Liver (tissue), 9 donors: Measurements from ENCODE around the gene RASSF8. TPM values are rescaled to one million over a fixed set of nuclear protein-coding genes. Genes with fewer than 3 reads are reported as not detected.

Experiments used
- DNase-seq: peaks from one replicate; pipeline ENCODE4 v3.0.0-alpha.2; 2017; ENCODE audit warnings: low spot score
- H3K27ac ChIP-seq, 2 donors: one replicate each; pipeline ENCODE4 v1.7.0; 2013; ENCODE audit warnings: inconsistent platforms in 2 of 2, low read length in 2 of 2, control low read depth in 1 of 2, low read depth in 1 of 2, mild to moderate bottlenecking in 1 of 2
- H3K27me3 ChIP-seq, 4 donors: one replicate each; pipeline versions ENCODE4 v1.6.1 to v1.7.0; 2013; ENCODE audit warnings: low read length in 3 of 4, inconsistent platforms in 1 of 4, mild to moderate bottlenecking in 1 of 4, moderate library complexity in 1 of 4; ENCODE audit not compliant: control insufficient read depth in 4 of 4, insufficient read depth in 4 of 4
- H3K36me3 ChIP-seq, 4 donors: one replicate each; pipeline versions ENCODE4 v1.6.1 to v1.7.0; 2013; ENCODE audit warnings: low read length in 3 of 4, mild to moderate bottlenecking in 3 of 4, low read depth in 1 of 4, moderate library complexity in 1 of 4; ENCODE audit not compliant: control insufficient read depth in 4 of 4, insufficient read depth in 3 of 4
- H3K4me1 ChIP-seq, 4 donors: one replicate each; pipeline versions ENCODE4 v1.6.1 to v1.7.0; 2013; ENCODE audit warnings: low read length in 3 of 4, mild to moderate bottlenecking in 3 of 4, moderate library complexity in 1 of 4; ENCODE audit not compliant: control insufficient read depth in 4 of 4, insufficient read depth in 4 of 4
- H3K4me3 ChIP-seq, 3 donors: one replicate each; pipeline versions ENCODE4 v1.6.1 to v1.7.0; 2013; ENCODE audit warnings: low read length in 3 of 3, control low read depth in 1 of 3, low read depth in 1 of 3, mild to moderate bottlenecking in 1 of 3
- H3K9ac ChIP-seq, 2 donors: one replicate each; pipeline ENCODE4 v1.7.0; 2013; ENCODE audit warnings: low read length in 2 of 2, mild to moderate bottlenecking in 2 of 2, moderate library complexity in 2 of 2, control low read depth in 1 of 2, low read depth in 1 of 2
- H3K9me3 ChIP-seq, 4 donors: one replicate each; pipeline versions ENCODE4 v1.6.1 to v1.7.0; 2013; ENCODE audit warnings: low read length in 3 of 4; ENCODE audit not compliant: control insufficient read depth in 4 of 4
- ATF3 ChIP-seq: IDR thresholded peaks from 2 replicates; pipeline ENCODE4 v1.6.1; 2016; ENCODE audit warnings: antibody characterized with exemption
- CTCF ChIP-seq: fragments of 150-350 bp; IDR thresholded peaks from 2 replicates; pipeline ENCODE4 v1.5.1; 2017; ENCODE audit warnings: improper control_type of control experiment, low read depth, low read length; ENCODE audit not compliant: missing input control
- EGR1 ChIP-seq, 2 donors: IDR thresholded peaks; 2 replicates each; pipeline ENCODE4 v1.6.1; 2016 to 2018; ENCODE audit warnings: antibody characterized with exemption in 2 of 2, low read depth in 2 of 2
- FOXA1 ChIP-seq: IDR thresholded peaks from 2 replicates; pipeline ENCODE4 v1.6.1; 2016; ENCODE audit warnings: antibody characterized with exemption
- FOXA2 ChIP-seq: IDR thresholded peaks from 2 replicates; pipeline ENCODE4 v1.6.1; 2016; ENCODE audit warnings: antibody characterized with exemption
- GABPA ChIP-seq, 2 donors: IDR thresholded peaks in 1 of 2; conservative IDR thresholded peaks in 1 of 2; 2 replicates each; pipeline ENCODE4 v1.6.1; 2016; ENCODE audit warnings: antibody characterized with exemption in 2 of 2, mild to moderate bottlenecking in 1 of 2, moderate library complexity in 1 of 2
- HNF4A ChIP-seq, 2 donors: conservative IDR thresholded peaks; 2 replicates each; pipeline ENCODE4 v1.6.1; 2016; ENCODE audit warnings: antibody characterized with exemption in 2 of 2, mild to moderate bottlenecking in 2 of 2
- HNF4G ChIP-seq: IDR thresholded peaks from 2 replicates; pipeline ENCODE4 v1.6.1; 2016; ENCODE audit warnings: antibody characterized with exemption
- JUND ChIP-seq, 2 donors: IDR thresholded peaks; 2 replicates each; pipeline ENCODE4 v1.6.1; 2016; ENCODE audit warnings: antibody characterized with exemption in 2 of 2
- MAX ChIP-seq: IDR thresholded peaks from 2 replicates; pipeline ENCODE4 v1.6.1; 2016; ENCODE audit warnings: antibody characterized with exemption
- NR2F2 ChIP-seq: IDR thresholded peaks from 2 replicates; pipeline ENCODE4 v1.6.1; 2016; ENCODE audit warnings: antibody characterized with exemption
- RAD21 ChIP-seq, 2 donors: IDR thresholded peaks; 2 replicates each; pipeline ENCODE4 v1.6.1; 2016; ENCODE audit warnings: antibody characterized with exemption in 2 of 2, mild to moderate bottlenecking in 2 of 2
- REST ChIP-seq: IDR thresholded peaks from 2 replicates; pipeline ENCODE4 v1.6.1; 2016; ENCODE audit warnings: antibody characterized with exemption, mild to moderate bottlenecking
- RXRA ChIP-seq, 2 donors: IDR thresholded peaks; 2 replicates each; pipeline ENCODE4 v1.6.1; 2017 to 2018; ENCODE audit warnings: antibody characterized with exemption in 2 of 2, mild to moderate bottlenecking in 1 of 2
- SP1 ChIP-seq: IDR thresholded peaks from 2 replicates; pipeline ENCODE4 v1.6.1; 2018; ENCODE audit warnings: antibody characterized with exemption, mild to moderate bottlenecking
- TAF1 ChIP-seq: conservative IDR thresholded peaks from 2 replicates; pipeline ENCODE4 v1.6.1; 2016; ENCODE audit warnings: antibody characterized with exemption, mild to moderate bottlenecking
- YY1 ChIP-seq: IDR thresholded peaks from 2 replicates; pipeline ENCODE4 v1.6.1; 2016; ENCODE audit warnings: antibody characterized with exemption, mild to moderate bottlenecking
- ZBTB33 ChIP-seq: IDR thresholded peaks from 2 replicates; pipeline ENCODE4 v1.6.1; 2016; ENCODE audit warnings: antibody characterized with exemption
- WGBS: extraction: QIAGEN DNeasy Blood & Tissue Kit; methylation state at CpG from one replicate; pipeline ENCODE4 v1.1.7; 2013; 5-methylcytosine and 5-hydroxymethylcytosine counted together
- polyA plus RNA-seq, 2 donors: library from polyadenylated mRNA; stranded (reverse) in 1 of 2; unstranded in 1 of 2; fragments of 200-250 nt in 1 of 2; fragments of >200 nt in 1 of 2; fragmentation: Nextera tagmentation in 1 of 2; extraction: Ambion mirVana in 1 of 2; gene quantifications; one replicate each; pipeline versions ENCODE4 v1.2.1 to v1.2.3, GENCODE V29; 2013 to 2015
- total RNA-seq, 2 donors: library from RNA; depleted of rRNA; stranded (reverse); fragments of >200 nt; gene quantifications; one replicate each; pipeline ENCODE4 v1.2.3, GENCODE V29; 2014
- donor health status: healthy.
- donor health status: healthy.
- donor health status: healthy.
- donor health status: healthy.
- donor health status: healthy.

RASSF8 gene
- total and polyA plus RNA-seq, 4 donors, result 1.7 to 9.4 (median 3.3) TPM

- Histone ChIP-seq H3K4me1 (no peaks in the 10 kb centered on the region), H3K4me3 (no peak overlapping the region), H3K9me3 (no peaks in the 10 kb centered on the region), H3K27me3 (no peaks in the 10 kb centered on the region), H3K9ac (no peak overlapping the region), H3K27ac (no peak overlapping the region), H3K36me3 (no peaks in the 10 kb centered on the region)
- WGBS, result 88% methylated on average over 4 of the region's 4 CpGs
- no peak for DNase-seq
- TF ChIP-seq MAX, result no peak
- no peak for TF ChIP-seq YY1
- TF ChIP-seq TAF1, result no peak
- no peak for TF ChIP-seq RXRA (IDR thresholded peaks at IDR 0.05)
- TF ChIP-seq EGR1 (IDR thresholded peaks at IDR 0.05; ENCODE audit: low read depth in 2 of 2), result no peak
- no peak for TF ChIP-seq SP1
- no peak for TF ChIP-seq HNF4A (conservative IDR thresholded peaks at IDR 0.05)
- no peak for TF ChIP-seq RAD21 (IDR thresholded peaks at IDR 0.05)
- TF ChIP-seq HNF4G, result no peak
- no peak for TF ChIP-seq JUND (IDR thresholded peaks at IDR 0.05)
- no peak for TF ChIP-seq FOXA1
- no peak for TF ChIP-seq CTCF
- TF ChIP-seq ATF3, result no peak
- TF ChIP-seq GABPA (IDR thresholded peaks at IDR 0.05 in 1 of 2, conservative IDR thresholded peaks at IDR 0.05 in 1 of 2), result no peak
- TF ChIP-seq FOXA2, result no peak
- no peak for TF ChIP-seq NR2F2
- no peak for TF ChIP-seq REST
- no peak for TF ChIP-seq ZBTB33
Measured at GRCh38 chr12:25932971-25933370, 25.5 kb upstream of the RASSF8 start.
